Measurements from ENCODE around the gene STPG1.

STPG1 gene

GRCh38 chr1:24374891-24375786 is 38.4 kb downstream of the STPG1 start:
- peak overlapping the region; percentile 99 for H3K27ac ChIP-seq
- peak; percentile 81 for DNase-seq (ENCODE audit: low read depth, low spot score)

GRCh38 chr1:24373710-24374109 is 39.9 kb downstream of the STPG1 start:
- DNase-seq (ENCODE audit: low read depth, low spot score) = no peak
- peak overlapping the region; percentile 99 for H3K27ac ChIP-seq

DNA sequence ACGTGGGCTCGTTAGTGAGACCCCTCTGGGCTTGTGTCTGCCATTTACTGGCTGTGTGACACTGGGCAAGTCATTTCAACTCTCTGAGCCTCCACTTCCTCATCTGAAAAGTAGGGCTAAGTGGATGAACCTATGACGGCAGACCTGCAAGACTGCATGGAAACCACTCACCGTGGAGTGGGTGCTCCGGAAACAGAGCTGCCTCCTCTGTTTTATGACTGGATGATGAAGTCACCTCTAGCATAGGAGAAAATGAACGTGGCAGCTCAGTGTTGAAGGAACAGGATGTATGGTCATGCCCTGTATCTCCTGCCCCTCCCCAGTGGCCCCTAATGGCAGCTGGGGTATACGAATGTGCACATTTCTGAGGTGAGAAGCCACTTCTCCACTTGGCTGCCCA is 40.5 kb downstream of the STPG1 start:
- DNase-seq (ENCODE audit: low read depth, low spot score) = no peak
- peak overlapping the region; percentile 99 for H3K27ac ChIP-seq

GRCh38 chr1:24369801-24370200 is 43.8 kb downstream of the STPG1 start:
- no peak overlapping the region for H3K27ac ChIP-seq
- DNase-seq (ENCODE audit: low read depth, low spot score) = no peak

DNA sequence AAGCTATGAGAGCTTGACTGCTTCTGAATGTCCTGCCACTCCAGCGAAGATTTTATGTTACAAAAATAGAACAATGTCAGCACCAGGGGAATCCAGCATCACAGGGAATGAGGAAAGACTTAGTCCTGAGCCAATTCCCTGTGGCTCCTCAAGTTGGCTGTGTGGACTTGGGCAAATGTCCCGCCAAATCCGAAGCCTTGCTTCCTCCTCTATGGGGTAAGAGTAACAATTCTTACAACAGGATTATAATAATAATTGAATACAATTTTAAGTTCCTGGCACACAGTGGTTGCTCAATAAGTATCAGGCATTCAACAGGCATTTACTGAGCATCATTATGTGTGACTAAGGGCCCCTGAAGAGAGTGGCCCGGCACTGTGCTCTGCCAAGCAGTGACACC is 44.4 kb downstream of the STPG1 start:
- H3K27ac ChIP-seq = peak overlapping the region; percentile 7
- no peak for DNase-seq (ENCODE audit: low read depth, low spot score)

- H3K27ac ChIP-seq = no peak overlapping the region
- DNase-seq (ENCODE audit: low read depth, low spot score) = no peak
Measured at GRCh38 chr1:24366707-24367106, 46.9 kb downstream of the STPG1 start.

GRCh38 chr1:24364975-24365678 is 48.5 kb downstream of the STPG1 start:
- DNase-seq (ENCODE audit: low read depth, low spot score) = peak; percentile 99
- peak overlapping the region; percentile 94 for H3K27ac ChIP-seq

- no peak for DNase-seq (ENCODE audit: low read depth, low spot score)
- H3K27ac ChIP-seq = peak overlapping the region; percentile 94
Measured at GRCh38 chr1:24364605-24364974, 49.0 kb downstream of the STPG1 start.

- DNase-seq (ENCODE audit: low read depth, low spot score) = no peak
- peak overlapping the region; percentile 94 for H3K27ac ChIP-seq
Measured at GRCh38 chr1:24363994-24364393, 49.6 kb downstream of the STPG1 start.

DNA sequence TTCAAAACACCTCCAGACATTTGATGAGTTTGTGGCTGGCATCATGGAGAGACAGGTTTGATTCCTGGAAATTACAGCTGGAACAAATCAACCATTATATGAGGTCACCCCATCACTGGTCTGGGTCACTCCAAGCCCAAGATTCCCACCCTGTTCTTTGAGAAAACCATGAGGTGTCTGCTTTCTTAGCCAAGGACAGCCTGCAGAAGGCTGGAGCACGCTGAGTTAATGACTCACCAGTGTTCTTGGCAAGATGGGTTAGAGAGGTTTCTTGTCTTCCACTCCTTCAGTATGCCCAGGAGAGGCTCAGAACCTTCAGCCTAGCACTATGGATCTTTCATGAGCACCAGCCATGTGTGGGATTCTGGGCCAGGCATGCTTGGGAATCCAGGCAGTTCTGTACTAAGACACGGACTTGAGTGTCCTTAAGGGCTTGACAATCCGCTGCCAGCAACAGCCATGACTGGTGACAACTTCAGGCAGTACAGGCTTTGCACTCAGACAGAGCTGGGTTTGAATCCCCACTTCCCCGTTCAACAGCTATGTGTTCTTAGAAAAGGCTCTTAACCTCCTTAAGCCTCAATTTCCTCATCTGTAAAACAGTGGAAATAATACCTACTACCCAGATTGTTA is 50.5 kb downstream of the STPG1 start:
- no peak for DNase-seq (ENCODE audit: low read depth, low spot score)
- H3K27ac ChIP-seq = peak overlapping the region; percentile 94

GRCh38 chr1:24362396-24362795 is 51.2 kb downstream of the STPG1 start:
- peak overlapping the region; percentile 94 for H3K27ac ChIP-seq
- DNase-seq (ENCODE audit: low read depth, low spot score) = no peak

GRCh38 chr1:24361811-24362210 is 51.8 kb downstream of the STPG1 start:
- DNase-seq (ENCODE audit: low read depth, low spot score) = no peak
- no peak overlapping the region for H3K27ac ChIP-seq

- DNase-seq (ENCODE audit: low read depth, low spot score) = no peak
- no peak overlapping the region for H3K27ac ChIP-seq
Measured at GRCh38 chr1:24360681-24361080, 52.9 kb downstream of the STPG1 start.

DNA sequence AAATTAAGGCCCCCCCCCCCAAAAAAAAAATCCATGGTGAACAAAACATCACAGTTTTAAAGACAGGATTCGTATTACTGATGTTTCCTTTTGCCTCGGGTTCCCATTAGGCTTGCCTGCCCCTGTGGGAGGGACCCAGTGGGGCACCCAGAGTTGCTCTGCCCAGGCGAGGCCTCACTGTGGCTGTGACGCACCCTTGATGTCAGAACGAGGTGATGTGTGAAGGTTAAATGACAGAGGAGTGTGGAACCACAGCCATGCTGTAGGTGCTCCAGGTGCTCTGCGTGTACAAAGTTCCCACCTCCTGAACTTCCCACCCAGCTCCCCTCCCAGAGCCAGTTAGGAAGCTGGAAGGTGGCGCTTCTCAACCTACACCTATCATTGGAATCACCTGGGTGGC is 56.5 kb downstream of the STPG1 start:
- H3K27ac ChIP-seq = peak overlapping the region; percentile 9
- no peak for DNase-seq (ENCODE audit: low read depth, low spot score)

DNA sequence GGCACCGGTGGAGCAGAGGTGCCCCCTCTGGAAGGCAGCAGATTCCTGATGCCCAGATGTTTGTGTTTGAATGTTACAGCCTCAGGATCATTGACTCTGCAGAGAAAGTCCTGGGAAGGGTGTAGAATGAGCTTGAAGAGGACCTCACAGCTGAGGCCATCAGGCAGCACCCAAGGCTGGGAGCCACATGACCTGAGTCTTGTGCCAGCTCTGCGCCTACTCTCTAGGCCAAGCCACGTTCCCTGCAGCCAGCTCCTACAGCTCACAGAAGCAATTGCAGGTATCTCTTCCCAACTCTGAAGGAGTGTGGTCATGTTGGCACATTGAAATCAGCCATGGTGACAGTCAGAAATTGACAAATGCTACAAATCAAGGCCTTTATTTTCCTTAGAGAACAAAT is 58.1 kb downstream of the STPG1 start:
- H3K27ac ChIP-seq = no peak overlapping the region
- DNase-seq (ENCODE audit: low read depth, low spot score) = no peak

DNA sequence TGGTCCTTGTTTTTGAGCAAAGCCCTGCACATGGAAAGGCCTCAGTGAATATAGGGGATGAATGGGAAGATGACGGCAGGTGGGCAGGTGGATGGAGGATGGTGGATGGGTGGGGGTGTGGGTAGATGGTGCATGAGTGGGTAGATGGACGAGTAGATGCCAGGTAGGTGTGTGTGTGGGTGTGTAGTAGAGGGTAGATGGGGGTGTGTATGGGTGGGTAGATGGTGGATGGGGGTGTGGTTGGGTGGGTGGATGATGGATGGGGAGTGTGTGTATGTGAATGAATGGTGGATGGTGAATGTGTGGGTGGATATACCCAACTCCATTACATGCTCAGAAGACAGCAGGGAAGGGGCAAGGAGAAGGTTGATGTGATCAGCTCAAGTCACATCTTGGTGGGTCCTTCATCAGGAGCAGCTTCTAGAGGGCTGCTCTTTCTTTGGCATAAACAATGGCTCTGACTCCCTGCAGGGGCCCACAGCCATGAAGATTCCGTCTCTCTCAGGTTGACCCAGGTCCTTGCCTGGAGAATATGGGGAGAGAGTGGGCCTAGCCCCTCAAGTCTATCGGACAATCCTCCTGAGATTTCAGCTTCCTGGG is 60.2 kb downstream of the STPG1 start:
- no peak overlapping the region for H3K27ac ChIP-seq
- no peak for DNase-seq (ENCODE audit: low read depth, low spot score)

- H3K27ac ChIP-seq = no peak overlapping the region
- DNase-seq (ENCODE audit: low read depth, low spot score) = no peak
Measured at GRCh38 chr1:24351918-24352627, 61.5 kb downstream of the STPG1 start.

DNA sequence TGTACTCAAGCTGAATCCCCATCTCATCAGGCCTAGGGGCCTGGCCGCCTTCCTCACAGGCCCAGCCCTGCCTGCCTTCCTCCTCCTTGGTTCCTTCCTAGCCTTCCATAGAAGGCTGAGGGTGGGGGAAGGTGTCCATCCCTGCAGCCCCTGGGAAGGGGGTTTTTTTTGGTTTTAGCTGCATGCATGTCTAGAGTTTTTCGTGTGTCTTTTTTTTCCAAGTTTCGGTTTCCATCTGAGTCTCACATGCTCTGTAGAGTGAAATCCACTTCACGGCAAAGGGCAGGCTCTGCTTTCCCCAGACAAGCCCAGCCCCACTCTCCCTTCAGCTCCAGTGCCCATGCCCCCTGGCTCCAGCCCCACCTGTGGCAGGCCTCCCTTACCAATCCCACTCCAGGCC is 62.3 kb downstream of the STPG1 start:
- H3K27ac ChIP-seq = no peak overlapping the region
- DNase-seq (ENCODE audit: low read depth, low spot score) = no peak

DNA sequence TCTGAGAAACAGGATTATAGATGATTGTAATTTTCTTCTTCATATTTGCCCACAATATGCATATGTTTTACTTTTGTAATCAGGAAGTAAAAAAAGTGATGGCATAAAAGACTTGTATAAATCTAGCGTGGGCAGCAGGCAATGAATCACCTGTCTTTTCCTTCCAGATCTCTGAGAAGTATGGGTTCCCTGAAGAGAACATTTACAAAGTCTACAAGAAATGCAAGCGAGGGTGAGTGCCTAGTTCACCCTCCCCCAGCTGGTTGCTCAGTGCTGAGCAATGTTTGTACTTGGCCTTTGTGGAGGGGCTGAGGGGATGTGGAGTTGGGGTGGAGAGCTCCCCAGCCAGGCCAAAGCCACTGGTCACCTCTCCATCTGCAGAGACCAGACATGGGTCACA is 63.7 kb downstream of the STPG1 start:
- no peak for DNase-seq (ENCODE audit: low read depth, low spot score)
- H3K27ac ChIP-seq = peak overlapping the region; percentile 7

DNA sequence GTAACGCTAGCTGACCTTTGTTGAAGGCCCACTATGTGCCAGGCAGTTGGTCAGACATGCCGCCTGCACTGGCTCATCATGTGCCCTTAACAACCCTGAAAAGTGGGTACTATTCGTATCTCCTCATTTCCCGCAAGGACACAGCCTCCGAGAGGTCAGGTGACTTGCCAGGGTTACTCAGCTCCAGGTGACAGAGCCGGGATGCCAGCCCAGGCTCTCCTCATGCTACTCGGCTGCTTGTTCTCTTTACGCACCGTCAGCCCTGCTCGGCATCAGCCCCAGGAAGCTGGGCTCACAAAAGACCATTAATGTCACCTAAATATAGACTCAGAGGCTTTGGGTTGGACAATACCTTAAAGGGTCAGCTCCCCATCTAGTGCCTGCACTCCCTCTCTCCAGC is 65.4 kb downstream of the STPG1 start:
- no peak for DNase-seq (ENCODE audit: low read depth, low spot score)
- H3K27ac ChIP-seq = no peak overlapping the region

Data from epithelial cell of prostate (primary cell).